GM12891 (cell line): Measurements from ENCODE around the gene FARP1.

Source experiments
- DNase-seq: peaks from one replicate; pipeline ENCODE4 v3.0.0; 2011; ENCODE audit warnings: low spot score; ENCODE audit not compliant: insufficient read length
- FAIRE-seq: peaks from 2 replicates; lab custom pipeline; 2011; peaks lifted over from hg19 to GRCh38; lab: Jason Lieb, UNC
- PAX5 ChIP-seq: IDR thresholded peaks from 2 replicates; pipeline ENCODE4 v1.6.1; 2011; ENCODE audit warnings: low read length, moderate library complexity, mild to moderate bottlenecking; ENCODE audit not compliant: insufficient read depth, severe bottlenecking
- POLR2A ChIP-seq: IDR thresholded peaks from 2 replicates; pipeline ENCODE4 v1.6.1; 2011; ENCODE audit warnings: low read depth, low read length, control low read depth
- POLR2AphosphoS5 ChIP-seq: IDR thresholded peaks from 2 replicates; pipeline ENCODE4 v1.6.1; 2011; ENCODE audit warnings: low read depth, low read length, control low read depth
- POU2F2 ChIP-seq: IDR thresholded peaks from 2 replicates; pipeline ENCODE4 v1.6.1; 2011; ENCODE audit warnings: low read depth, mild to moderate bottlenecking, control low read depth, low read length, moderate library complexity
- SPI1 ChIP-seq: IDR thresholded peaks from 2 replicates; pipeline ENCODE4 v1.6.1; 2011; ENCODE audit warnings: low read depth, low read length, control low read depth
- TAF1 ChIP-seq: IDR thresholded peaks from 2 replicates; pipeline ENCODE4 v1.6.1; 2011; ENCODE audit warnings: low read depth, low read length, control low read depth

FARP1 gene

DNA sequence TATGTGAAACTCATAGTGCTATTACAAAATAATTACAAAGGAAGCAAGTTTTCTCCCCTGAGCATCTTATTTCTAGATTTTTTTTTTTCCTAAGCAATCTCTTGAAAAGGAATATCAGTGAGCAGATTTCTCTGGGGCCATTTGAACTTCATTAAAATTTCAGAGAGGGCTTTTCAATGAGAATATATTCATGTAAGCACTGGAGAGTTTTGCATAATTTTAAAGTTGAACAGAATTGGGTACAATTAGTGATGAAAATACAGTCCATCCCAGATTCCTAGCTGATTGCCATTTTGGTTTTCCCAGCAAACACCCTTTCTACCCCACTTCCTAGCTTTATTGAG is 101.0 kb downstream of the FARP1 start:
- FAIRE-seq: no peak

DNA sequence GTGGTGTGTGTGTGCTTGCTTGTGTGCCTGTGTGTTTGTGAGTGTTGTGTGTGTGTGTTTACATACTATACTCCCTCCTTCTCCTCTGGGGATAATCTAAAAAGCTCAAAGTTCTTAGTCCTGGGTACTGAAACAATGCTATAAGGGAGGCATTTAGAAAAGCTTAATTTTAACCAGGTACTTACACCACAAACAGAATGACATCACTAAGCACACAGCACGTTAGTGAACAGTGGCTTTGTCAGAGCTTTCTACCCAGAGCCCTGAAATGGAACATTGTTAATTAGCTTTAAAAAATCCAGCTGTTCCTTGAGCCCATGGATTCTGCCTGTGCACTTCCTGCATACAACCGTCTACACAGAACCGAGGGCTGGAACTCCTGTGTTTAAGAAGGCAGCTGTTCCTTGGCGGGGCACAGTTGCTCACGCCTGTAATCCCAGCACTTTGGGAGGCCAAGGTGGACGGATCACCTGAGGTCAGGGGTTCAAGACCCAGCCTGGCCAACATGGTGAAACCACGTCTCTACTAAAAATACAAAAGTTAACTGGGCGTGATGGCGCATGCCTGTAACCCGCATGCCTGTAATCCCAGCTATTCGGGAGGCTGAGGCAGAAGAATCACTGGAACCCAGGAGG is 103.8 kb downstream of the FARP1 start:
- no peak for DNase-seq
- no peak for FAIRE-seq
- TF ChIP-seq POLR2AphosphoS5: no peak
- TF ChIP-seq POLR2A: no peak
- no peak for TF ChIP-seq TAF1
- TF ChIP-seq SPI1: no peak
- TF ChIP-seq PAX5: no peak
- TF ChIP-seq POU2F2: no peak

More for the DNA sequence above, 101.0 kb downstream of the FARP1 start:
- no peak for DNase-seq
- no peak for TF ChIP-seq POLR2AphosphoS5
- no peak for TF ChIP-seq PAX5
- TF ChIP-seq SPI1: no peak
- no peak for TF ChIP-seq POLR2A
- TF ChIP-seq TAF1: no peak
- no peak for TF ChIP-seq POU2F2

DNA sequence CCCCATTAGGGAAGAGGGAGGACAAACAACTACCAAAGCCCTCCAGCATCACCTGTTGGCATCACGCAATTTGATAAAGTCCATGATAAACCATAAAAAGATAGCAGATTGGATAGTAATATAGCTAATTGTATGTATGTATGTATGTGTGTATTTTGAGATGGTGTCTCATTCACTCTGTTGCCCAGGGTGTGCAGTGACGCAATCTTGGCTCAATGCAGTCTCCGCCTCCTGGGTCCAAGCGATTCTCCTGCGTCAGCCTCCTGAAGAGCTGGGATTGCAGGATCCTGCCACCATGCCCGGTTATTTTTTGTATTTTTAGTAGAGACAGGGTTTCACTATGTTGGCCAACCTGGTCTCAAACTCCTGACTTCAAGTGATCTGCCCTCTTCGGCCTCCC is 108.8 kb downstream of the FARP1 start:
- FAIRE-seq (no peak), DNase-seq (no peak)
- TF ChIP-seq POLR2AphosphoS5: no peak
- TF ChIP-seq POLR2A: no peak

DNA sequence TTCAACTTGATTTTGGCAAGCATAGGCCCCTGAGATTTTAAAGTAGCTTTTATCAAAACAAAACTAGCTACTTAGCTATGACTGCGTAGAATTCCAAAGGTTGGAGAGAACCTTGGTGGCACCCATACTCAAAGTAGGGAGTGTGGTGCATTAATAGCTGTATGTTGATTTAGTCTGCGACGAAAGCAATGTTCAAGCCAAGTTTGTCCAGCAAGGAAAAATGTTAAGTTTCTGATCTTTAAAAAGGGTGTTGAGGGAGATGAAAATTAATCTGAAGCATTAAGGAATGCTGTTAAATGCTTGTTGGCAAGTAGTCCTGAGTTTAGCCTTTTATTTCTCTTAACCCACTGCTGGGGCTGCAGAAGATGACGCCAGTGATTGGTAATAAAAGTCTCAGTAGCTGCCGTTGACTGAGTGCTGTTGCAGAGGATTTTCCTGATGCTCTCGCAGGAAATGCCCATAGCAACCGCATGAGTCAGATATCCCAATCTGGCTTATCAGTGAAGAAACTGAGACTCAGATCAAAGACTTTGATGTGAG is 110.1 kb downstream of the FARP1 start:
- DNase-seq (no peak), FAIRE-seq (no peak)

DNA sequence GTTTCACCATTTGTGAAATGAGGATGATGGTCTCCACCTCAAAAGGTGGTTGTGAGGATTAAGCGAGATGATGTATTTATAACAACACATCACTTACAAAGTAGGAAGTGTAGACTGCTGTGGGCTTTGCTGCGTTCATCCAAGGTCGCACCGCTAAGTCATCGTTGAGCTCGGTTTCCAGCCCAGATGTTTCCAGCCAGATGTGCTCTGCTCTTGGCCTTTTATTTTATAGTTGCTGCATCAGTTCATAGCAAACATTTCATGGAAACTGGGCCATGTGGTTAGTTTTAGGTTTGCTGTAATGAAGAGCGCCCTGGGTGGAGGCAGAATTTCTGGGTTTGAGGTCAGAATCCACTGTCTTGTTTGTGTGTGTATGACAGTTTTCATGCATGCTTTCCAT is 110.6 kb downstream of the FARP1 start:
- DNase-seq: no peak
- FAIRE-seq: no peak

More for the DNA sequence above, 110.1 kb downstream of the FARP1 start:
- TF ChIP-seq POLR2AphosphoS5: no peak
- no peak for TF ChIP-seq TAF1
- TF ChIP-seq POLR2A: no peak
- no peak for TF ChIP-seq SPI1
- TF ChIP-seq PAX5: no peak
- no peak for TF ChIP-seq POU2F2

DNA sequence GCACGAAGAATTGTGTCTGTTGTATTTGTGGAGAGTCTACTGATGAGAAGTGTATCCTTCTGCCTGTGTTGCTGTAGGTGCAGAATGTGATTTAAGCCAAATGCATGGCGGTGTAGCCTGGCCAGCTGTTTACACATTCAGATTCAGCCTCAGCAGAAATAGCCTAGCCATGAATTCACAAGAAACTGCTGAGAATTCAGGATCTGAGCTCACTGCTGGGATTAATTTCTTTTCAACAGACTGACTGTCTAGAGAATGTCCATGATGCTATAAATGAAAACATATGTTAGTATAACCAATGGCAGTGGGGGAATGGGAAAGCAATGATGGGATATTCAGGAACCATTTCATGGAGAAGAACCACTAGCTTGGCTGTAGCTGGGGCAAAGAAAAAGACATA is 111.6 kb downstream of the FARP1 start:
- no peak for FAIRE-seq
- TF ChIP-seq POLR2A (no peak), POU2F2 (no peak), TAF1 (no peak), SPI1 (no peak), POLR2AphosphoS5 (no peak), PAX5 (no peak)

More for the DNA sequence above, 110.6 kb downstream of the FARP1 start:
- TF ChIP-seq POU2F2 (no peak), SPI1 (no peak), POLR2A (no peak), TAF1 (no peak), PAX5 (no peak)

DNA sequence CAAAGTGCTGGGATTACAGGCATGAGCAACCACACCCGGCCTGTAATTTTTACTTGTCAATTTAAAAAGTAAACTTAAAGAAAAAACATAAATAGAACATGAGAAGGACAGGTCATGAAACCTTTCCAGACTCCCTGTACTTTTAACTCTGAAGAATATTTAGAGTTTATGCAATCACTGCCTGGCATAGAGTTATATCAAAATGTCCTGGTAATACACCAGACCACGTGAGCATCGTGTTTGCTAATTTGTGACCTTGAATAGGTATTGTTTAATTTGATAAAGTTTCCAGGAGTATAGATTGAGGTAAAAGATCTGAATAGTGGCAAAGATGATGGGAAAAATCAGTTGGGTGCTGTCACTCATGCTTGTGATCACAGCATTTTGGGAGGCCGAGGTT is 115.3 kb downstream of the FARP1 start:
- no peak for TF ChIP-seq POU2F2
- no peak for TF ChIP-seq POLR2AphosphoS5
- no peak for TF ChIP-seq TAF1
- no peak for DNase-seq
- no peak for FAIRE-seq

More for the DNA sequence above, 111.6 kb downstream of the FARP1 start:
- DNase-seq: no peak

DNA sequence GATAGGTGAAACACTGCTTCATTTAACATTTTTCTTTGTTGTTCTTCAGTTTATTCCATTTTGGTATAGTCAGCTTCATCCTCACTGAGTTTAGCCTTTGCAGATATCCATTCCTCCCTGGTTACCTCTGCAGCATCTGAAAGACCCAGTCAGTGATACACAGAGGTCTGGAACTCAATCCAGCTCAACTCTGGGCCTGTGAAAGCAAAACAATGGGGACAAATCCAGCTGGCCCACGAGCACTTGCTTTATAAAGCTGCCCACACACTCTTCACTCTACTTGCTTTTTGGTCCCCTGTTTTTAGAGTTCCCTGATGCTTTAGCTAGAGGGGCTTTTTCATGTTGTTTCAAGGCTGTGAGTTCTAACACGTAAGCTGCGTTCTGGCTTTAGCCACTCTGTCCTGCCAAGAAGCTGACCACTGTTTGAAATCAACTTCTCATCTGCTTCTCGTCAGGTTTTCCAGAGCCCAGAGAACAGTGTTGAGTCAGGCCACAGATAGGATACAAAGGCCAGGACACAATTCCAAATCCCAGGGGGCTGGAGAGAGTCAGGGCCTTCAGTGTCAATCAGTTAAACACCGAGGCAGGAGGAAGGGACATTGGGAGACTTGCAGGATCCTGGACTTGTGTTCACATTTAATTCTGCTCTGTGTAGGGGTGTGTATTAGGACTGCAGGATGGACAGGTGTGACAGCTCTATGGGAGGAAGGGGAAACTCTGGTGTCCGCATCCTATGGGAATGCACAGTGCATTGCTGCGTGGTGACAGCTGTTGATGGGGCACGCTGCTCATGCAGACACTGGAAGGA is 117.7 kb downstream of the FARP1 start:
- no peak for TF ChIP-seq POU2F2
- DNase-seq (no peak), FAIRE-seq (no peak)

DNA sequence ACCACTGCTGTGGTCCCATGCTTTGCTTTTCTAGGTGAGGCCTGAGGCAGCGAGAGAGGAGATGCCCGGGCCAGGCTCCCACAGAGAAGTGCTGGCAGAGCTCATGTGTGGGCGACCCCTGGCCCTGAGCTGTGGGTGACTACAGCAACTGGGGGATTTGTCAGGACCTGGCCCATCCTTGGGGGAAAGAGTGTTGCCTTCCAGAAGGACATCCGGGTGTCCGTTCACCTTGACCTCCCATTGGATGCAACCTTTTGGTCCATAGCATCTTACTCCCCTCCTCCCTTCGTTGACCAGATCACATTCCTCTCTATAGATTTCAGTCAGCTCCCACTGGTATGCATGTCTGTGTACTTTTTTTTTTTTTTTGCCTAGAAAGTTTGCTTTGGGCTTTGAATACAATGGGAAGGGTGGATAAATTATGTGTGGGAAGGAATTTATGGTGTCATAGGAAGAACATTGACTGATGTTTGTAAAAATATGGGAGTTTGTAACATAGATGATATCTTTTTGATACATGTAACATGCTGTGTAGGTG is 118.3 kb downstream of the FARP1 start:
- no peak for TF ChIP-seq SPI1
- no peak for TF ChIP-seq TAF1
- TF ChIP-seq POU2F2: no peak
- no peak for TF ChIP-seq PAX5
- no peak for TF ChIP-seq POLR2AphosphoS5
- TF ChIP-seq POLR2A: no peak
- FAIRE-seq (no peak), DNase-seq (no peak)

DNA sequence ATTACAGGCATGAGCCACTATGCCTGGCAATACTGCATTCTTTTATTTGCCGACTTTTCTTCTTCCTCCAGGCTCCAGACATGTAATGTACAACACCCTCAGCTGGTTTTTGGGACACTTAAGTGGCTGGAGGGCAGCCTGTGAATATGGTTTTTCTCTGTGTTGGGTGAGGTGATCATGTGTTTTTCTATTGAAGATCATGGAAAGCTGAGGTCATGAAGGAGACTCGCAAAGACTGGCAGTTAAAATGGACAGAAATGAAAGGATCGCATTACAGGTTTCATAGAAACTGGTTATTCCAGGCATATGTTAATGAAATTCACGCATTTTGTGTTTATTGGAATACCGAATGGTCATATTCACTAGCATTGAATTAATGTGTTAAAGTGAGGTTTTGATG is 119.4 kb downstream of the FARP1 start:
- DNase-seq (no peak), FAIRE-seq (no peak)
- no peak for TF ChIP-seq TAF1
- no peak for TF ChIP-seq POLR2AphosphoS5
- TF ChIP-seq PAX5: no peak
- no peak for TF ChIP-seq SPI1
- no peak for TF ChIP-seq POU2F2
- no peak for TF ChIP-seq POLR2A
